GM12801 (cell line): ENCODE measurements around the gene ADCY5.

Experiments
- CTCF ChIP-seq: IDR thresholded peaks from one replicate; pipeline ENCODE4 v1.5.1; 2011; ENCODE audit warnings: control low read depth; ENCODE audit not compliant: insufficient read length; ENCODE audit errors: extremely low read depth

ADCY5 gene

GRCh38 chr3:123246866-123247265 lies 202.0 kb downstream of the ADCY5 start:
- no peak for TF ChIP-seq CTCF

GRCh38 chr3:123244128-123244527 lies 204.8 kb downstream of the ADCY5 start:
- no peak for TF ChIP-seq CTCF

GRCh38 chr3:123239756-123240155 lies 209.1 kb downstream of the ADCY5 start:
- no peak for TF ChIP-seq CTCF

GRCh38 chr3:123236902-123237301 lies 212.0 kb downstream of the ADCY5 start:
- TF ChIP-seq CTCF, result no peak
